GM18526 (cell line): ENCODE measurements around the gene TAF4B.

Experiments
- POLR2A ChIP-seq: IDR thresholded peaks from 3 replicates; pipeline ENCODE4 v1.6.1; 2011; ENCODE audit not compliant: insufficient read length; ENCODE audit errors: extremely low read depth

Gene TAF4B

GRCh38 chr18:26286008-26286407, 59.8 kb downstream of the TAF4B start:
- no peak for TF ChIP-seq POLR2A

GRCh38 chr18:26287644-26288043, 61.4 kb downstream of the TAF4B start:
- no peak for TF ChIP-seq POLR2A

GRCh38 chr18:26290385-26290784, 64.1 kb downstream of the TAF4B start:
- no peak for TF ChIP-seq POLR2A

- no peak for TF ChIP-seq POLR2A
Observed at GRCh38 chr18:26293982-26294381, 67.7 kb downstream of the TAF4B start.

- no peak for TF ChIP-seq POLR2A
Observed at GRCh38 chr18:26298107-26298506, 71.9 kb downstream of the TAF4B start.

GRCh38 chr18:26301681-26302080, 75.4 kb downstream of the TAF4B start:
- no peak for TF ChIP-seq POLR2A

GRCh38 chr18:26304511-26304910, 78.3 kb downstream of the TAF4B start:
- TF ChIP-seq POLR2A, result no peak

- TF ChIP-seq POLR2A, result no peak
Observed at GRCh38 chr18:26307161-26307773, 81.0 kb downstream of the TAF4B start.

- no peak for TF ChIP-seq POLR2A
Observed at GRCh38 chr18:26309281-26309680, 83.0 kb downstream of the TAF4B start.

- no peak for TF ChIP-seq POLR2A
Observed at GRCh38 chr18:26312199-26312598, 86.0 kb downstream of the TAF4B start.

GRCh38 chr18:26317398-26317797, 91.2 kb downstream of the TAF4B start:
- TF ChIP-seq POLR2A, result no peak

- no peak for TF ChIP-seq POLR2A
Observed at GRCh38 chr18:26320686-26321085, 94.4 kb downstream of the TAF4B start.

GRCh38 chr18:26322890-26323653, 96.8 kb downstream of the TAF4B start:
- TF ChIP-seq POLR2A, result no peak

GRCh38 chr18:26325771-26326170, 99.5 kb downstream of the TAF4B start:
- TF ChIP-seq POLR2A, result no peak

- TF ChIP-seq POLR2A, result no peak
Observed at GRCh38 chr18:26327062-26327461, 100.8 kb downstream of the TAF4B start.

GRCh38 chr18:26332991-26333390, 106.7 kb downstream of the TAF4B start:
- no peak for TF ChIP-seq POLR2A

GRCh38 chr18:26335156-26335555, 108.9 kb downstream of the TAF4B start:
- no peak for TF ChIP-seq POLR2A
